ENCODE data around the gene CAMK1D. TPM values are rescaled to one million over a fixed set of nuclear protein-coding genes. Genes with fewer than 3 reads are reported as not detected.

CAMK1D gene
- total and polyA plus RNA-seq, 2 of the 4 experiments (the other 2 are of a cell fraction), result 5.0 to 5.3 TPM

DNA sequence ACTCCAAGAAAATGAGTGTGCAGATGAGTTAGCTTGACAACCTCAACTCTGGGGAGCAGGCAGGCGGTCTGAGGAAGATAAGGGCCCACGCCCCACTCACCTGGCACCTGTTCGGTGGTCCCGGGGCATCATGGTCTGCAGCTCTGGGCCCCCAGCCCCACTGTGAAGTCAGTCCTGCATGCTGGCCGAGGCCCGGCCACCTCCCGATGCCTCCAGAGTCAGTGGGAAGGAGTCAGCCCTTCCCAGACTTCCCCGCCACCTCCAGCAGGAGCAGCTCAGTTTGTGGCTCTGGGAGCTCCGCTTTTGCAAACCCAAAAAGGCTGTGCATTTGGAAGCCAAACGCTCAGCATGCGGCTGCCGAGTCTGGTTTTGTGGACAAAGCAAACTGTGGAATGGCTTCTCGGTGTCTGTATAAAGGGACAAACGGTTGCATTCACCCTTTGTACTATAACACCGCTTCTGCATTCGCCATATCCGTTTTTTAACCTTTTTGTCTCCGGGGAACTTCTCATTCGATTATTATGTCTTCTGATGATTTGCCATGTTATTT, 484.8 kb downstream of the CAMK1D start:
- H4K91ac ChIP-seq (ENCODE audit: insufficient read depth, low read depth, low read length), result no peak overlapping the region
- no peak overlapping the region for H3K27ac ChIP-seq (ENCODE audit: insufficient read depth, low read length)
- H3K9me1 ChIP-seq (ENCODE audit: insufficient read depth, low read length), result no peaks in the 10 kb centered on the region
- intact Hi-C loops (cut with micrococcal nuclease) (no loop called here), in situ Hi-C loops (cut with MboI; ENCODE audit: low sequenced_read_pairs) (no loop called here), dilution Hi-C loops (cut with HindIII; ENCODE audit: low sequenced_read_pairs, unreplicated experiment) (no loop called here)
- H2BK5ac ChIP-seq (ENCODE audit: low read depth, low read length, poor library complexity, severe bottlenecking), result no peak overlapping the region
- H4K20me1 ChIP-seq (ENCODE audit: insufficient read depth, low read length), result no peaks in the 10 kb centered on the region
- H3K4me2 ChIP-seq (ENCODE audit: low read depth, low read length), result no peak overlapping the region
- no peak overlapping the region for H2AFZ ChIP-seq (replicated peaks; ENCODE audit: low read length, poor library complexity)
- no peak overlapping the region for H4K8ac ChIP-seq (ENCODE audit: low read depth in 2 of 2, low read length in 2 of 2)
- no peak overlapping the region for H2AK5ac ChIP-seq (ENCODE audit: low read depth, low read length)
- ATAC-seq (ENCODE audit: low read depth), result no peak
- H3K79me1 ChIP-seq (ENCODE audit: low read depth in 1 of 2, low read length in 2 of 2), result no peaks in the 10 kb centered on the region
- DNase-seq, result no peak
- no peak overlapping the region for H3K4ac ChIP-seq (ENCODE audit: low read depth, low read length)
- no peak for TF ChIP-seq RAD21 (IDR thresholded peaks at IDR 0.05; ENCODE audit: low read length)
- TF ChIP-seq RFX5 (IDR thresholded peaks at IDR 0.05; ENCODE audit: low read depth, low read length), result no peak
- TF ChIP-seq, protein P1, sequence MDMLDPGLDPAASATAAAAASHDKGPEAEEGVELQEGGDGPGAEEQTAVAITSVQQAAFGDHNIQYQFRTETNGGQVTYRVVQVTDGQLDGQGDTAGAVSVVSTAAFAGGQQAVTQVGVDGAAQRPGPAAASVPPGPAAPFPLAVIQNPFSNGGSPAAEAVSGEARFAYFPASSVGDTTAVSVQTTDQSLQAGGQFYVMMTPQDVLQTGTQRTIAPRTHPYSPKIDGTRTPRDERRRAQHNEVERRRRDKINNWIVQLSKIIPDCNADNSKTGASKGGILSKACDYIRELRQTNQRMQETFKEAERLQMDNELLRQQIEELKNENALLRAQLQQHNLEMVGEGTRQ (IDR thresholded peaks at IDR 0.05; ENCODE audit: low read depth, low read length), result no peak
- TF ChIP-seq, protein P2, sequence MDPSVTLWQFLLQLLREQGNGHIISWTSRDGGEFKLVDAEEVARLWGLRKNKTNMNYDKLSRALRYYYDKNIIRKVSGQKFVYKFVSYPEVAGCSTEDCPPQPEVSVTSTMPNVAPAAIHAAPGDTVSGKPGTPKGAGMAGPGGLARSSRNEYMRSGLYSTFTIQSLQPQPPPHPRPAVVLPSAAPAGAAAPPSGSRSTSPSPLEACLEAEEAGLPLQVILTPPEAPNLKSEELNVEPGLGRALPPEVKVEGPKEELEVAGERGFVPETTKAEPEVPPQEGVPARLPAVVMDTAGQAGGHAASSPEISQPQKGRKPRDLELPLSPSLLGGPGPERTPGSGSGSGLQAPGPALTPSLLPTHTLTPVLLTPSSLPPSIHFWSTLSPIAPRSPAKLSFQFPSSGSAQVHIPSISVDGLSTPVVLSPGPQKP (IDR thresholded peaks at IDR 0.05; ENCODE audit: borderline replicate concordance, low read depth, low read length), result no peak
- no peak for TF ChIP-seq POLR2A (IDR thresholded peaks at IDR 0.05; ENCODE audit: low read depth, low read length)
- no peak for TF ChIP-seq MAZ (IDR thresholded peaks at IDR 0.05; ENCODE audit: borderline replicate concordance, low read depth, low read length)
- H2BK20ac ChIP-seq (ENCODE audit: low read depth, low read length), result no peak overlapping the region
- H3K9ac ChIP-seq (ENCODE audit: low read depth, low read length), result no peak overlapping the region
- H2BK15ac ChIP-seq (ENCODE audit: low read depth, low read length), result no peak overlapping the region
- BruUV-seq (replicated peaks), result no TSS peak
- H3K4me3 ChIP-seq (ENCODE audit: insufficient read depth, low read depth, low read length), result no peak overlapping the region
- H3K23ac ChIP-seq (ENCODE audit: low read depth, low read length), result no peak overlapping the region
- peaks cover 6% of the 10 kb centered on the region; the same call in 1 of the 2 replicates for H3K27me3 ChIP-seq (ENCODE audit: control insufficient read depth, insufficient read depth, low read length)
- no peak overlapping the region for H3K56ac ChIP-seq (ENCODE audit: extremely low read depth, insufficient read depth, low read length)
- no peak overlapping the region for H2BK120ac ChIP-seq (ENCODE audit: low read depth, low read length)
- H2AK9ac ChIP-seq (replicated peaks; ENCODE audit: low read depth, low read length, poor library complexity), result no peak overlapping the region
- no peaks in the 10 kb centered on the region for H3K9me3 ChIP-seq (ENCODE audit: control insufficient read depth, insufficient read depth, low read length)
- 83% methylated on average over 6 of the region's 19 CpGs; no CpG with 5 or more reads in 1 of the 2 experiments for WGBS, 2 experiments (ENCODE audit: extremely low coverage in 2 of 2, insufficient read length in 1 of 2)
- no peak overlapping the region for H3K14ac ChIP-seq (replicated peaks; ENCODE audit: low read depth, low read length)
- no peaks in the 10 kb centered on the region for H3K36me3 ChIP-seq (ENCODE audit: control insufficient read depth, insufficient read depth, low read length)
- POLR2A ChIA-PET (ENCODE audit: unreplicated experiment), result no interaction called here
- H3K18ac ChIP-seq (ENCODE audit: low read depth, low read length), result no peak overlapping the region
- no peak overlapping the region for H4K5ac ChIP-seq (ENCODE audit: low read depth, low read length)
- CTCF ChIA-PET, result no interaction called here
- H3K4me1 ChIP-seq (ENCODE audit: control insufficient read depth, insufficient read depth, low read length), result peaks cover 9% of the 10 kb centered on the region; the same call in 1 of the 2 replicates

Data from IMR-90 (cell line).